Activated naive CD8-positive, alpha-beta T cell (primary cell): Measurements from ENCODE around the gene RNF187.
A peak's percentile ranks its signal among the peaks of the same experiment; 100 is the strongest.

Experiments used
- H3K27ac Mint-ChIP-seq: one replicate; pipeline ENCODE4 v1.8.0; 2021; ENCODE audit warnings: mixed read lengths
- H3K27me3 Mint-ChIP-seq: one replicate; pipeline ENCODE4 v1.8.0; 2021; ENCODE audit warnings: mixed read lengths
- H3K36me3 Mint-ChIP-seq: one replicate; pipeline ENCODE4 v1.8.0; 2021; ENCODE audit warnings: mixed read lengths
- H3K4me1 Mint-ChIP-seq: one replicate; pipeline ENCODE4 v1.8.0; 2021; ENCODE audit warnings: low read depth, mixed read lengths
- H3K4me3 Mint-ChIP-seq: one replicate; pipeline ENCODE4 v1.8.0; 2021; ENCODE audit warnings: mild to moderate bottlenecking, mixed read lengths
- H3K9me3 Mint-ChIP-seq: one replicate; pipeline ENCODE4 v1.8.0; 2021; ENCODE audit warnings: low read depth, mixed read lengths

Gene RNF187

DNA sequence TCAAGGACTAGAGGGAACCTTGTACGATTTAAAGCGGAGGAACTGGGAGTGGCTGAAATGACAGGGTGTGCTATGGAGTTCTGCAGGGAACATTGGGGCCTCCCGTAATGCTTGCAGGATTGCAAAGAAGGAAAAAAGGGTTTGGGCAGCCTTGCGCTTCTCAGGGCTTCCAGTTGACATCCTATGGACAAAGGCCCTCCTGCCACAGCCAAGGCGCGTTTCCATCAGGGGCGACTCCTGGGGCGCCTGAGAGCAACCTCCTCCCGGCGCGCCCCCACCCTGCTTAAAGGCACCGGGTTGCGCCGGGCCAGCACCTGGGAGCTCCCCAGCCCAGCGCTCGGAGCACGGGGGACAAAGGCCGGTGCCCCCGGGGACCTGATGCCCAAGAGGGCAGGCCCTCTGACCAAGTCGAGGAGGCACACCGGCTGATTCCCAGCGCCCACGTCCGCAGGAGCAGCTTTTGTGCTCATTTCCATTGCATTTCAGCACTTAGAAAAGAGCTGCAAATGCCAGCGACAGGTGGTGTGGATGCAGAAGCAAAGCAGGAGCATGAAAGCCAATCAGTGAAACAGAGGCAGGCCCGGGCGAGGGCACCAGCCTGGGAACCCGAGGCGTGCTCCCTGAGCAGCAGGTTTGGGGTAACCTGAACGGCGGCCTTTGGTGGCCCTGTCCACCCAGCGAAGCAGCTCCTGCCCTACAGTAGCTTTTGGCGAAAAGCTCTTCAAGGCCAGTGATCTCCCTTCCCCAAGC, 17.6 kb upstream of the RNF187 start:
- Mint-ChIP-seq H3K27me3 (peaks cover 20% of the 10 kb centered on the region), H3K9me3 (no peaks in the 10 kb centered on the region), H3K36me3 (no peaks in the 10 kb centered on the region), H3K4me1 (peaks cover 21% of the 10 kb centered on the region), H3K4me3 (no peak overlapping the region), H3K27ac (no peak overlapping the region)

DNA sequence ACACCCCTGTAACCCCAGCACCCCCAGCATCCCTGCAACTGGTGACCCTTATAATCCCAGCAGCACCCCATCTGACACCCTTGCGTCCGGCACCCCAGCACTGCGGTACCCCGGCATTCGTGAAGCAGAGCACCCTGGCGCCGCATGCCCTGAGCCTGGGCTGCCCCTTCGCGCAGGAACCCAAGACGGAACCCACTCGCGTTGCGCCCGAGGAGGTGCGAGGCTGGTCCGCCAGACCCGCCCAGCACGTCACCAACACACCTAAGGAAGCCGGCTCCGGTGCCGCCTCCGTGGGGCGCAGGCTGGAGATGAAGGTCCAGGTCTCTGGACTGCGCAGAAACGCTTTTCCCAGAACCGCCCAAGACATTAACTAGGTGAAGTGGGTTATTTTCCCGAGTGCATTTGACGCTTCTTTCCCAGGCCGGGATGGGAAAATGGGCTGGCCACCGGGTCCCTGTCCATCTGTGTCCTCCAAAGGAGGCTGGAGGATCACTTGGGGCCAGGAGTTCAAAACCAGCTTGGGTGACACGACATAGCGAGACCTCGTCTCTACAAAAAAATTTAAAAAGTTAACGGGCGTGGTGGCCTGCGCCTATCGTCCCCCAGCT, 15.9 kb upstream of the RNF187 start:
- no peak overlapping the region for H3K27ac Mint-ChIP-seq
- peaks cover 11% of the 10 kb centered on the region for H3K4me1 Mint-ChIP-seq
- no peaks in the 10 kb centered on the region for H3K36me3 Mint-ChIP-seq
- H3K27me3 Mint-ChIP-seq: peaks cover 20% of the 10 kb centered on the region
- no peak overlapping the region for H3K4me3 Mint-ChIP-seq
- no peaks in the 10 kb centered on the region for H3K9me3 Mint-ChIP-seq

DNA sequence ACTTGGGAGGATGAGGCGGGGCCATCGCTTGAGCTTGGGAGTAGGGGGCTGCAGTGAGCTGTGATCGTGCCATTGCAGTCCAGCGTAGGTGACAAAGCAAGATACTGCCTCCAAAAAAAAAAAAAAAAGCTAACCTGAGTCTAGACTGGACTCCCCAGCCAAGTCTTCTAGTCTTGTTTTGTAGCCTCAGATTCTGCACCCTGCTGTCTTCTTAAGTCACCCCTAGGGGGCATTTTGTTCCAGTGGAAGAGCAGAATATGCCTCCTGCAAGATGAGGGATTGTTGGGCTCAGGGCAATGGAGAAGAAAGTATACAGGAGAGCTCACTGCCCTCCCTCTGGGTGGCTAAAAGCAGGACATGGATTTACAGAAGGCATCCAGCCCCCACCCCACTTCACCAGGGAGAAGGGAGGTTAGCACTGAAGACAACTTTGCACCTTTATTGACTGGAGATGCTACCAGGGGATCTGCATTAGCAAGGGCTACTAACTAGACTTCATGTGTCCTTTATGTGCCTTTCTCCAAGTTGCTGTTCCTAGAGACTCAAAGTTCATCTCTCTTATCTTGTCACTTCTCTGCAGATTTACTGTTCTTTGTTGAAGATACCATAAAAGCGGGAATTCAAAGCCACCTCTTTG, 15.3 kb upstream of the RNF187 start:
- Mint-ChIP-seq H3K27ac (no peak overlapping the region), H3K9me3 (no peaks in the 10 kb centered on the region), H3K4me3 (no peak overlapping the region), H3K4me1 (peaks cover 11% of the 10 kb centered on the region), H3K27me3 (peaks cover 20% of the 10 kb centered on the region), H3K36me3 (no peaks in the 10 kb centered on the region)

DNA sequence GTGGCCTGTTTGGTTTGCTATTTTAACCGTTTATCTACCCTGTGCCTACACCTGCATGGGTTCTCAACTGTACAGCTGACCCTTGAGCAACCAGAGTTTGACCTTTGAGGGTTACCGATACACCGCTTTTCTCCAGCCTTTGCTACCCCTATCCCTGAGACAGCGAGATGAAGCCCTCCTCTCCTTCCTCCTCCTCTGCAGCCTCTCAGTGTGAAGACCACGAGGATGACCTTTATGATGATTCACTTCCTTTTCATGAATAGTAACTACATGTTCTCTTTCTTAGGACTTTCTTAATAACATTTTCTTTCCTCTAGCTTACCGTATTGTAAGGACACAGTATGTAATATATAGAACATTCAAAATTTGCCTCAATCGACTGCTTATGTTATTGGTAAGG, 14.5 kb upstream of the RNF187 start:
- peaks cover 19% of the 10 kb centered on the region for H3K27me3 Mint-ChIP-seq
- no peaks in the 10 kb centered on the region for H3K36me3 Mint-ChIP-seq
- no peak overlapping the region for H3K27ac Mint-ChIP-seq
- no peaks in the 10 kb centered on the region for H3K9me3 Mint-ChIP-seq
- H3K4me3 Mint-ChIP-seq: no peak overlapping the region
- H3K4me1 Mint-ChIP-seq: peaks cover 11% of the 10 kb centered on the region

DNA sequence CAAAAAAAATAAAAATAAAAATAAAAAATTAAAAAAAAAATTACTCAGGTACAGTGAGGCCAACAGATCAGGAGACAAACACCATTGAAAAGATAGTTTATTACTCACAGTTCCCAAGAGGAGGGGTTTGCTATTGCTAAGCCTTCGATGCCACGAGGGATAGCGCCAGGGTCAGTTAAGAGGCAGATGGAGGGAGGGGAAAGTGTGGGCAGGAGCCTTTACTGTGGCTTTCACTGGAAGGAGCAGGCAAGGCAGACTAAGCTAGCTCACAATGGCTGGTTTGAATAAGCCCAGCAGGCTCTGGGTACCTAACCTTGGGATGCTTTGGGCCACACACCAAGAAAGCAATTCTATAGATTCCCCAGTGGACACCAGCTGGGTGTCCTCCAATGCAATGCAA, 12.7 kb upstream of the RNF187 start:
- Mint-ChIP-seq H3K9me3 (no peaks in the 10 kb centered on the region), H3K4me3 (no peak overlapping the region), H3K27ac (no peak overlapping the region), H3K27me3 (peaks cover 13% of the 10 kb centered on the region), H3K36me3 (no peaks in the 10 kb centered on the region), H3K4me1 (peaks cover 23% of the 10 kb centered on the region)

DNA sequence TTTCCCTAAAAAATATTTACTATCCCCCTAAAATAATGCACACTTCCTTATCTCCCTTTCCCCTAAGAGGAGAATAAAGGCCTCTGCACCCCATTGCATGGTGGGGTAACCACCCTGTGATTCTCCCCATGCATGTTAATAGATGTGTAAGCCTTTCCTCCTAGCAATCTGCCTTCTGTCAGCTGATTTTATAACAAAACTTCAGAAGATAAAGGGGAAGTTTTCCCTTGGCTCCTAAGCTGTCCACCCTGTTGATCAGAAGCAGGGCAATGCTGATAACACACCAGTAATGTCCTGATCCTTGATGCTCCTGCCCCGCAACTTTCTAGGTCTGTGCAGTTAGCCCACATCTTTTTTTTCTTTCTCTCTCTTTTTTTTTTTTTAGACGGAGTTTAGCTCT, 11.4 kb upstream of the RNF187 start:
- Mint-ChIP-seq H3K27me3 (peaks cover 12% of the 10 kb centered on the region), H3K27ac (no peak overlapping the region), H3K36me3 (no peaks in the 10 kb centered on the region), H3K4me3 (no peak overlapping the region), H3K4me1 (peaks cover 25% of the 10 kb centered on the region), H3K9me3 (no peaks in the 10 kb centered on the region)

DNA sequence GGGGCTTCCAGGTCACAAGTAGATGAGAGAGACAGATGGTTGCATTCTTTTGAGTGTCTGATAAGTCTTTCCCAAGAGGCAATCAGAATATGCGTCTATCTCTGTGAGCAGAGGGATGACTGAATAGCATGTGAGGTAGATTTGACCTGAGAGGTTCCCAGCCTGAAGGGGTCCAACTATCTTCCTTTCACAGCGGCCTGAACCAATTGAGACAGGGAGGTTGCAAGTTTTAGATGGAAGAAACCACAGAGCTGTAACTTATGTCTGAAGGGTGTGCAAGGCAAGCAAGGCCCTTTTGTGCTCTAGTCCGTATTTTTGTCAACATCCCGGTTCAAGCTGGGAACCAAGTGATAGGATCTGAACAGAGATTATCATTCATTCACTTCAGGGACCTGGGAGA, 9.9 kb upstream of the RNF187 start:
- H3K27me3 Mint-ChIP-seq: peaks cover 2% of the 10 kb centered on the region
- H3K36me3 Mint-ChIP-seq: no peaks in the 10 kb centered on the region
- no peak overlapping the region for H3K27ac Mint-ChIP-seq
- H3K4me3 Mint-ChIP-seq: no peak overlapping the region
- no peaks in the 10 kb centered on the region for H3K9me3 Mint-ChIP-seq
- peaks cover 17% of the 10 kb centered on the region for H3K4me1 Mint-ChIP-seq

DNA sequence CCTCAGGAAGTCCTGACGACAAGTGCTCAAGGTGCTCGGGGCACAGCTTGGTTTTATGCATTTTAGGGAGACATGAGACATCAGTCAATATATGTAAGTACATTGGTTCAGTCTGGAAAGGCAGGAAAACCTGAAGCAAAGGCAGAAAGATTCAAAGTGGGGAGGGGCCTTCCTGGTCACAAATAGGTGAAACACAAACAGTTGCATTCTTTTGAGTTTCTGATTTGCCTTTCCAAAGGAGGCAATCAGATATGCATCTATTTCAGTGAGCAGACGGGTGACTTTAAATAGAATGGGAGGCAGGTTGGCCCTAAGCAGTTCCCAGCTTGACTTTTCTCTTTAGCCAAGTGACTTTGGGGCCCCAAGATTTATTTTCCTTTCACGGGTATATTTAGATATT, 8.9 kb upstream of the RNF187 start:
- H3K4me1 Mint-ChIP-seq: peaks cover 14% of the 10 kb centered on the region
- H3K36me3 Mint-ChIP-seq: no peaks in the 10 kb centered on the region
- no peaks in the 10 kb centered on the region for H3K9me3 Mint-ChIP-seq
- H3K4me3 Mint-ChIP-seq: peak overlapping the region; percentile 12
- peaks cover 2% of the 10 kb centered on the region for H3K27me3 Mint-ChIP-seq
- no peak overlapping the region for H3K27ac Mint-ChIP-seq

DNA sequence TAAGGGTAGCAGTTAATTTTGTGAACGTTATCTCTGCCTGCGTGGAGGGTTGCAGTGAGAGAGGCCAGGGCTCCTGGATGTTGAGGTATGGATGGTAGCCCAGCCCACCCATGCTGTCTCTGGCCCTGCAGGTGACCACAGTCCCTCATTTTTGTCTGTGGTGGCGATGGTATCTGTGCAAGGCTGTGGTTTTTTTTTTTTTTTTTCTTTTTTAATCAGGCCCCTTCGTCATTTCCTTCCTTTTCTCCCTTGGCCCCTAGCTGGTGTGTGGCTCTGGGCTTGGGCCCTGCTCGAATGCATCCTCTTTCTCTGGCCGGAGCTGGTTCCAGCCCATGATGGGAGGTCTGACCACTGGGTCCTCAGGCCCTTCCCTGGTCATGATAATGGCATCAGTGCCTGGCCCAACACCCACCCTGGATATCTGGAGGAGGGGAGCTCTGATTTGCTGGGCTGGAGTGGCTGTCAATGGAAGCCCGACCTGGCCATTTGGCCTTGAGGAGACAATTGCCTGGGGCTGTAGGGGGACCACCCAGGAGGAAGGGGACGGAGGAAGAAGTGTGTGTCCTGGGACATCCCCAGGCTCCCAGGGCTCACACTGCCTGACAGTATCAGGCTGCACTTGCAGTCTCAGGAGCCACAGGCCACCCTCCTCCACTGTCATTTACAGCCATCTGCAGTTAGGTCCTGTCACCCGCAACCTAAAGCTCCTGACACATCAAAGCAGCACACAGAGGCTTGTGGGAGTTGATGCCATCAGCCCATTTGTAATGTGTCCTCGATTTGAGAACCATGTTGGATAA, 8.1 kb upstream of the RNF187 start:
- H3K27ac Mint-ChIP-seq: no peak overlapping the region
- no peaks in the 10 kb centered on the region for H3K36me3 Mint-ChIP-seq
- H3K9me3 Mint-ChIP-seq: no peaks in the 10 kb centered on the region

DNA sequence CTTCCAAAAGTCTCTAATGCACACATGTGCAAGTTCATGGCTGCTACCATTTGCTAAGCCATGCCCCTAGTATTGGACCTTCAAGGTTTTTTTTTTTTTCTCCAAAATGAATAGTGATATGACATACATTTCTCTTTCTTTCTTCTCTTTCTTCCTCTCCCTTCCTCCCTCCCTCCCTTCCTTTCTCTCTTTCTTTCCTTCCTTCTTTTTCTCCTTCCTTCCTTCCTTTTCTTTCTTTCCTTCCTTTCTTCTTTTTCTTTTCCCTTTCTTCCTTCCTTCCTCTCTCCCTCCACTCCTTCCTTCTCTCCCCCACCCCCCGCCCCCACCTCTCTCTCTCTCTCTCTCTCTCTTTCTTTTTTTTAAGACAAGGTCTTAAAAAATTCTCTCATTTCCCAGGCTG, 3.4 kb upstream of the RNF187 start:
- Mint-ChIP-seq H3K27ac (no peak overlapping the region), H3K4me3 (no peak overlapping the region), H3K4me1 (peaks cover 13% of the 10 kb centered on the region), H3K36me3 (no peaks in the 10 kb centered on the region), H3K9me3 (no peaks in the 10 kb centered on the region), H3K27me3 (no peaks in the 10 kb centered on the region)

More for the DNA sequence above, 8.1 kb upstream of the RNF187 start:
- Mint-ChIP-seq H3K27me3 (no peaks in the 10 kb centered on the region), H3K4me1 (peaks cover 14% of the 10 kb centered on the region), H3K4me3 (peak overlapping the region; percentile 35)

DNA sequence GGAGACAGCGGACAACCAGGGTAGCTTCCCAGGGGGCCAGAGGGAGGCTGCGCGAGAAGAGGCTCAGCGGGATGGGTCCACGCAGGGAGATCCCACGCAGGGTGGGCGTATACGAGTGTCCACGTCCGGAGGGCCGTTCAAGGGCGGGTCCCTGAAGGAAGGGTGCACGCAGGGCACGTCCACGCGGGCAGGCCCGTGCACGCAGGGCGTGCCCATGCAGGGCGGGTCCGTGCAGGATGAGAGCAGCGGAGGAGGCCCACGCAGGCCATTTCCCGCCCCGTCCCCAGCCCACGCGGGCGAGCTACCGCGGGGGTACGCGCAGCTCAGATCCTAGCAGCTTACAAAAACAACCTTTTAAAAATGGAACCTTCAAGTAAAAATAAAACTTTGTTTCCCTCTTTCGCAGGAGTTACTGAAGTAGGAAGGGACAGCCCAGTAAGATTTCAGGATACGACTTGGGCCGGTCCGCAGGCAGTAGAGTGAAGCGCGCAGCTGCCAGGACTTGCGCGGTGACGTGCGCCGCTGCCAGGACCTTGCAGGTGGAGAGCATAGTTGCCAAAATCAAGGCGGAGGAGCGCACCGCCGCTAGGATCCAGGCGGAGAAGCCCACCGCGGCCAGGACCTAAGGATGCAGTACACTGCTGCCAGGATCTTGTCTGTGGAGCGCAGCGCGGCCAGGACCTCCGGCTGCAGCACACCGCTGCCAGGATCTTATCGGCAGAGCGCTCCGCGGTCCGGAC, 416 bp upstream of the RNF187 start:
- H3K4me1 Mint-ChIP-seq: peaks cover 29% of the 10 kb centered on the region
- no peaks in the 10 kb centered on the region for H3K27me3 Mint-ChIP-seq
- peak overlapping the region; percentile 94 for H3K4me3 Mint-ChIP-seq
- no peaks in the 10 kb centered on the region for H3K9me3 Mint-ChIP-seq
- H3K36me3 Mint-ChIP-seq: peaks cover 5% of the 10 kb centered on the region
- peak overlapping the region; percentile 99 for H3K27ac Mint-ChIP-seq

DNA sequence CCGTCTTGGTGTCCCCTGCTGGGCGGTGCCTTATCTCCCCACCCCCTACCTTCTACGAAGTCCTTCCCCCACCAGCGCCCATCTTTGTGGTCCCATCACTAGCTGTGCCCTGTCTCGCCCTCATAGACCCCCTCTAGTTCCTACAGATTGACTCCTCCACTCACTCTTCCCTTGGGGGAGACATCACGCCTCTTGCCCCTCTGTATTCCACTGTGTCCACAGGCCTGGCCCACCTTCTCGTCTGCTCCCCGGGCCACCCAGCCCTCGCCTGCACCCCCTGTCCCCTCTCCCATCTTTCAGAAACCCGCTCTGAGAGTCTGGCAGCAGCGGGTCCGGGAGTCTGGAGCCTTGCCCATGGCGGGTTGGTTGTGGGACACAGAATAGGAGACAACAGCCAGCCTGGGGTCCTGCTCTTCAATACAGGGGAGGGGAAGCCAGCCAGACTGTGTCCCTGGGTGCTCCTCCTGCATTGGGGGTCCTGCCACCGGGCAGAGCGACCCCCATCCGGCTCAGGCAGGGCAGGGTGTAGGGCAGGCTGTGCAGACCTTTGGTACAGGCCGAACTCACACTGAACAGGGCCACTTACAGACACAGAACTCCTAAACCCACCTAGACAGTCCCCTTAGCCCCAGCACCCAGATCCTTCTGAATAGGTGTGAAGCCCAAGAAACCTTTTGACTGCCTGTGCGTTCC, 1.1 kb downstream of the RNF187 start:
- peaks cover 32% of the 10 kb centered on the region for H3K4me1 Mint-ChIP-seq
- H3K36me3 Mint-ChIP-seq: peaks cover 6% of the 10 kb centered on the region
- H3K9me3 Mint-ChIP-seq: no peaks in the 10 kb centered on the region
- peak overlapping the region; percentile 86 for H3K27ac Mint-ChIP-seq
- H3K27me3 Mint-ChIP-seq: no peaks in the 10 kb centered on the region
- peak overlapping the region; percentile 91 for H3K4me3 Mint-ChIP-seq

DNA sequence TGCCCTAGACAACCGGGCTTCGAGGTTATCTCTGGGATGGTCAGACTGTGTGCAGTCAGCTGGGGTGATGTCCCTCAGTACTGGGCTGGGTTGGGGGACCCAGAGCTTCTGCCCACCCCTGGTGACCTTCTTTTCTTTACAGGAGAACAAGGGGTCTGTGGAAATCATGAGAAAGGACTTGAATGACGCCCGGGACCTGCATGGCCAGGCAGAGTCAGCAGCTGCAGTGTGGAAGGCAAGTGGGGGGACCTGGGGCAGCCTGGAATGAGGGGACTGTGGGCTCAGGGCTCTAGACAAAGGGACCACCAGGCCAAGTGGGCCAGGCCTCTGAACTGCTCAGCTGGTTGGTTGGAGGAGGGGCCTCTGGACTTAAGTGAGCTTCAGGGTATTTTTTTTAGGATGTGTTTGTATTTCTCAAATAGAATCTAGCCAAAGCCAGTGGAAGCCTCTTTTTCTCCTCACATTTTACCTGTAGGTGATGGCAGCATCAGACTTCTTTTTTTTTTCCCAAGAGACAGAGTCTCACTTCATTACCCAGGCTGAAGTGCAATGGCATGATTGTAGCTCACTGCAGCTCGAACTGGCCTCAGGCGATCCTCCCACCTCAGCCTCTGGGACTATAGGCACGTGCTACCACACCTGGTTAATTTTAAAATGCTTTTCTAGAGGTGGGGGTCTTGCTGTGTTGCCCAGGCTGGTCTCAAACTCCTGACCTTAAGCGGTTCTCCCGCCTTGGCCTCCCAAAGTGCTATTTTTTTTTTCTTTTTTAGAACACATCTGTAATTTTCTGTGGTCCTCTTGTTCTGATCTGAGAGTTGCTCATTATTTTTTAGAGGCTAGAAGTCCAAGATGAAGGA, 1.9 kb downstream of the RNF187 start:
- Mint-ChIP-seq H3K9me3 (no peaks in the 10 kb centered on the region), H3K36me3 (peaks cover 6% of the 10 kb centered on the region), H3K4me1 (peaks cover 34% of the 10 kb centered on the region), H3K27me3 (no peaks in the 10 kb centered on the region), H3K4me3 (peak overlapping the region; percentile 91), H3K27ac (peak overlapping the region; percentile 46)
